ENCODE data around the gene ZNF575.

The ZNF575 gene

GRCh38 chr19:43502419-43502976 lies 30.5 kb upstream of the ZNF575 start:
- H3K4me2 ChIP-seq (ENCODE audit: low read length), result no peak overlapping the region
- no peak overlapping the region for H3K27ac ChIP-seq
- H3K9ac ChIP-seq, result no peak overlapping the region
- no peaks in the 10 kb centered on the region for H3K9me3 ChIP-seq (ENCODE audit: control insufficient read depth, low read length)
- H3K79me2 ChIP-seq, result no peaks in the 10 kb centered on the region
- H3K4me1 ChIP-seq, result peaks cover 6% of the 10 kb centered on the region
- H3K27me3 ChIP-seq (ENCODE audit: control insufficient read depth, insufficient read depth, low read length), result no peaks in the 10 kb centered on the region
- H3K4me3 ChIP-seq (ENCODE audit: low read depth, low read length), result no peak overlapping the region
- H3K36me3 ChIP-seq (ENCODE audit: control insufficient read depth, insufficient read depth, low read length), result no peaks in the 10 kb centered on the region
- no peak overlapping the region for H2AFZ ChIP-seq
- TF ChIP-seq CTCF (IDR thresholded peaks at IDR 0.05), result no peak

GRCh38 chr19:43503501-43504425 lies 29.2 kb upstream of the ZNF575 start:
- Histone ChIP-seq H3K4me3 (ENCODE audit: low read depth, low read length) (peak overlapping the region; percentile 90), H3K36me3 (ENCODE audit: control insufficient read depth, insufficient read depth, low read length) (no peaks in the 10 kb centered on the region), H3K4me2 (ENCODE audit: low read length) (peak overlapping the region; percentile 99), H3K4me1 (peaks cover 6% of the 10 kb centered on the region), H3K9me3 (ENCODE audit: control insufficient read depth, low read length) (no peaks in the 10 kb centered on the region), H3K27me3 (ENCODE audit: control insufficient read depth, insufficient read depth, low read length) (no peaks in the 10 kb centered on the region), H2AFZ (peak overlapping the region; percentile 95), H3K9ac (peak overlapping the region; percentile 32), H3K79me2 (no peaks in the 10 kb centered on the region), H3K27ac (peak overlapping the region; percentile 80)
- peak; percentile 14 for TF ChIP-seq CTCF (IDR thresholded peaks at IDR 0.05)

GRCh38 chr19:43504426-43505185 lies 28.4 kb upstream of the ZNF575 start, which contains the start of gene PHLDB3:
Gene PHLDB3 (minus strand): TSS chr19:43504746. CDS start chr19:43504118, 628 bp downstream.
- Histone ChIP-seq H3K9ac (peak within 1 kb of the TSS; percentile 32), H3K9me3 (ENCODE audit: control insufficient read depth, low read length) (no peaks in the 10 kb centered on the region), H2AFZ (peak within 1 kb of the TSS; percentile 95), H3K36me3 (ENCODE audit: control insufficient read depth, insufficient read depth, low read length) (no peaks in the 10 kb centered on the region), H3K79me2 (no peaks in the 10 kb centered on the region), H3K27me3 (ENCODE audit: control insufficient read depth, insufficient read depth, low read length) (no peaks in the 10 kb centered on the region), H3K4me3 (ENCODE audit: low read depth, low read length) (peak within 1 kb of the TSS; percentile 90), H3K27ac (peak within 1 kb of the TSS; percentile 80), H3K4me1 (peaks cover 6% of the 10 kb centered on the region), H3K4me2 (ENCODE audit: low read length) (peak within 1 kb of the TSS; percentile 99)
- no peak for TF ChIP-seq CTCF (IDR thresholded peaks at IDR 0.05)

- peak overlapping the region; percentile 95 for H2AFZ ChIP-seq
- no peak overlapping the region for H3K27ac ChIP-seq
- peak overlapping the region; percentile 90 for H3K4me3 ChIP-seq (ENCODE audit: low read depth, low read length)
- no peaks in the 10 kb centered on the region for H3K36me3 ChIP-seq (ENCODE audit: control insufficient read depth, insufficient read depth, low read length)
- H3K27me3 ChIP-seq (ENCODE audit: control insufficient read depth, insufficient read depth, low read length), result no peaks in the 10 kb centered on the region
- H3K9me3 ChIP-seq (ENCODE audit: control insufficient read depth, low read length), result no peaks in the 10 kb centered on the region
- no peak overlapping the region for H3K9ac ChIP-seq
- peaks cover 6% of the 10 kb centered on the region for H3K4me1 ChIP-seq
- no peak for TF ChIP-seq CTCF (IDR thresholded peaks at IDR 0.05)
- H3K4me2 ChIP-seq (ENCODE audit: low read length), result peak overlapping the region; percentile 99
- H3K79me2 ChIP-seq, result no peaks in the 10 kb centered on the region
Measured at GRCh38 chr19:43505186-43505456, 27.9 kb upstream of the ZNF575 start.
